AG09319 (cell line): ENCODE results near the gene C20orf96.

Experiments
- DNase-seq: peaks from one replicate; pipeline ENCODE4 v3.0.0-alpha.2; 2010; ENCODE audit warnings: low read depth; ENCODE audit errors: extremely low read depth
- TF ChIP-seq, protein P1 (sequence below): IDR thresholded peaks from 2 replicates; pipeline ENCODE4 v1.5.1; 2011; ENCODE audit warnings: low read depth, mild to moderate bottlenecking, inconsistent platforms, low read length, moderate library complexity

C20orf96 gene

DNA sequence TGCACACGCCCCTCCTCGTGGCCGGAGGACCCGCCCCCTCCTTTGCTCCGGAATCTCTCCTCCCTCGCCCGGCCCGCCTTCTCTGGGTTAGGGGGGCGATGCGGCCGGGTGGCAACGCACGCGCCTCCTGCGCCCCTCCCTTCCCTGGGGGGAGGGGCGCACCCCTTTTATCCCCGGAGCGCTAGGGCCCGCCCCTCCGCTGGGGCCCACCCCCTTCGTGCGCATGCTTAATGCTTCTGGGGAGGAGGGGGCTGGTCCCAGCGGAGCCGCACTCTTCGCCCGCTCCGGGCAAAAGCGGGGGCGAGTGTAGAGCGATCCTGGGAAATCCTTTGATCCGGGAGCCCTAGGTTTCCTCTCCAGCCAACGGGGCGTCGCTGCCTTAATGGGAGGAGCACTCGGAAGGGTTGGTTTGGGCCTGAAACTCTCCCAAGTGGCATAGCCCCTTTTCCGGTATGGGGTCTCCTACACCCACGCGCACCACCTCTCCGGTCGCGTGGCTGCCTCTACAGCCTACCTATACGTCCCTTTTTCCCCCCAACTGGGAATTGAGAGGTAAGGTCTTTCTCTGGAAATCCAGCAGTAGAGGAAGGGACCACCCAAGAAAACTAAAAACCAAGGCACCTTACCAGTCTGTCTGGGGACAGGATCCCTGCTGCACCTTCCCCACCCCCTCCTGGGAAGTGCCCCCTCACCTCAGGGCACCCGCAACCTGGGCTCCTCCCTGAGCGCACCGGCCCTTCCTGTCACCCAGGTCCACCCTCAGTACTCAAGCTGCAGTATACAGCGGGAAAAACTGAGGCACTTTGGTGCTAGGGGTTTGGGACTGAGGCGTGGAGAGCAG is 36.9 kb upstream of the C20orf96 start:
- peak; percentile 83 for DNase-seq

GRCh38 chr20:326645-327185 is 36.2 kb upstream of the C20orf96 start:
- DNase-seq = no peak

More for the DNA sequence above, 36.9 kb upstream of the C20orf96 start:
- TF ChIP-seq, protein P1, sequence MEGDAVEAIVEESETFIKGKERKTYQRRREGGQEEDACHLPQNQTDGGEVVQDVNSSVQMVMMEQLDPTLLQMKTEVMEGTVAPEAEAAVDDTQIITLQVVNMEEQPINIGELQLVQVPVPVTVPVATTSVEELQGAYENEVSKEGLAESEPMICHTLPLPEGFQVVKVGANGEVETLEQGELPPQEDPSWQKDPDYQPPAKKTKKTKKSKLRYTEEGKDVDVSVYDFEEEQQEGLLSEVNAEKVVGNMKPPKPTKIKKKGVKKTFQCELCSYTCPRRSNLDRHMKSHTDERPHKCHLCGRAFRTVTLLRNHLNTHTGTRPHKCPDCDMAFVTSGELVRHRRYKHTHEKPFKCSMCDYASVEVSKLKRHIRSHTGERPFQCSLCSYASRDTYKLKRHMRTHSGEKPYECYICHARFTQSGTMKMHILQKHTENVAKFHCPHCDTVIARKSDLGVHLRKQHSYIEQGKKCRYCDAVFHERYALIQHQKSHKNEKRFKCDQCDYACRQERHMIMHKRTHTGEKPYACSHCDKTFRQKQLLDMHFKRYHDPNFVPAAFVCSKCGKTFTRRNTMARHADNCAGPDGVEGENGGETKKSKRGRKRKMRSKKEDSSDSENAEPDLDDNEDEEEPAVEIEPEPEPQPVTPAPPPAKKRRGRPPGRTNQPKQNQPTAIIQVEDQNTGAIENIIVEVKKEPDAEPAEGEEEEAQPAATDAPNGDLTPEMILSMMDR = no peak

DNA sequence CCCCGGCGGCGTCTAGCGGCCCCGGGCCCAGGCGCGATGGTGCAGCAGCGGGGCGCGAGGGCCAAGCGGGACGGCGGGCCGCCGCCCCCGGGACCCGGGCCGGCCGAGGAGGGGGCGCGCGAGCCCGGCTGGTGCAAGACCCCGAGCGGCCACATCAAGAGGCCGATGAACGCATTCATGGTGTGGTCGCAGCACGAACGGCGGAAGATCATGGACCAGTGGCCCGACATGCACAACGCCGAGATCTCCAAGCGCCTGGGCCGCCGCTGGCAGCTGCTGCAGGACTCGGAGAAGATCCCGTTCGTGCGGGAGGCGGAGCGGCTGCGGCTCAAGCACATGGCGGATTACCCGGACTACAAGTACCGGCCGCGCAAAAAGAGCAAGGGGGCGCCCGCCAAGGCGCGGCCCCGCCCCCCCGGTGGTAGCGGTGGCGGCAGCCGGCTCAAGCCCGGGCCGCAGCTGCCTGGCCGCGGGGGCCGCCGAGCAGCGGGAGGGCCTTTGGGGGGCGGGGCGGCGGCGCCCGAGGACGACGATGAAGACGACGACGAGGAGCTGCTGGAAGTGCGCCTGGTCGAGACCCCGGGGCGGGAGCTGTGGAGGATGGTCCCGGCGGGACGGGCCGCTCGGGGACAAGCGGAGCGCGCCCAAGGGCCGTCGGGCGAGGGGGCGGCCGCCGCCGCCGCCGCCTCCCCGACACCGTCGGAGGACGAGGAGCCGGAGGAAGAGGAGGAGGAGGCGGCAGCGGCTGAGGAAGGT is 35.5 kb upstream of the C20orf96 start:
- no peak for DNase-seq
- TF ChIP-seq, protein P1 = no peak

More at GRCh38 chr20:326645-327185, 36.2 kb upstream of the C20orf96 start:
- TF ChIP-seq, protein P1 = no peak

- TF ChIP-seq, protein P1 = no peak
- no peak for DNase-seq
These were observed 34.7 kb upstream of the C20orf96 start, which contains the start of gene SOX12 for GRCh38 chr20:325045-325888. SOX12 (plus strand) TSS chr20:325552; CDS start chr20:325925, 373 bp downstream.

DNA sequence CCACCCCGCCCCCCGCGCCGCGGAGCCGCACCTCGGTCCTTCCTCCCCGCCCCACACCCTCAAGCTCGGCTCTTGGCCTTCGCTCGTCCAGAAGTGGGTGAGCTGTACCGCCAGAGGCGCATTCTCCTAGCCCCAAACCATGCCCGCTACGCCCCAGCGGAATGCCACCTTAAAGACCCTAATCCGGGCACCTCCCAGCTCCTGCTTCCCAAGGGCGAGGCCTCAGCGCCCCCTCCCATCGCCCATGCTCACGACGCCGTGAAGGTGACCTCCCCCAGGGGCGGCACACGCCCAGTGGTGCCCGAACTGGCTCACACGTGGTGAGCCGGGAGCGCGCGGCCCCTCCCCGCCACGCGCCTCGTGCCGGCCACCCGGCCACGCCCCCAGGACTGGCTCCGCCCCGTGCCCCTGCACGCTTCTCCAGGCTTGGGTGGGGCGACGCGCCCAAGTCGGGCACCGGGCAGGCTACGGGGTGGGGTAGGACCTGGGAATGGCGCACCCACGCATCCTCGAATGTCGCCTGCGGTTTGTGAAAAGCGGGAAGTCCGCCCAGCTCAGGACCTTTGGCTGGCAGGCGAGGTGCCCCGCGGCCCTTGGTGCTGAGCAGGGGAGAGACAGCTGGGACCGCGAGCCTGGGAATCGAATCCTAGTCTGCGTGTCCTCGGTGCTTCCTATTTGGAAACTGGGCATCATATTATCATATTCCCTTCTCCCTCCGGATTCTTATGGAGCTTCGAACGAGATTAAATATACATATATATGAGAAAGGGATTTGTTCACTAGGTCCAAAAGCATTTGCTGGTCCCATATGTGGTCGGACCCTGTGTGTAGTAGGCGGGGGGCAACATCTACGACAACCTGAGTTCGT is 33.9 kb upstream of the C20orf96 start:
- TF ChIP-seq, protein P1 = peak; percentile 34
- no peak for DNase-seq
